NCI-H1436 (cell line): ENCODE measurements around the gene CNKSR3.
"Not testable (repeated sequence)": the region's sequence is repeated elsewhere in the genome, so short reads cannot be mapped to it uniquely, and the experiment has no call there.

Experiments
- DNase-seq: peaks from one replicate; lab custom pipeline; 2025; lab: John Stamatoyannopoulos, UW

Gene CNKSR3

GRCh38 chr6:154528310-154528915 is 17.9 kb upstream of the CNKSR3 start:
- DNase-seq: no peak

- no peak for DNase-seq
Observed at GRCh38 chr6:154526996-154527395, 16.5 kb upstream of the CNKSR3 start.

GRCh38 chr6:154522576-154522975 is 12.1 kb upstream of the CNKSR3 start:
- no peak for DNase-seq

- no peak for DNase-seq
Observed at GRCh38 chr6:154521412-154521811, 10.9 kb upstream of the CNKSR3 start.

- DNase-seq: no peak
Observed at GRCh38 chr6:154520280-154520679, 9.8 kb upstream of the CNKSR3 start.

- DNase-seq: no peak
Observed at GRCh38 chr6:154518396-154518795, 7.9 kb upstream of the CNKSR3 start.

GRCh38 chr6:154516276-154516675 is 5.8 kb upstream of the CNKSR3 start:
- no peak for DNase-seq

GRCh38 chr6:154515826-154516225 is 5.3 kb upstream of the CNKSR3 start:
- DNase-seq: no peak

- DNase-seq: not testable (repeated sequence)
Observed at GRCh38 chr6:154515076-154515475, 4.6 kb upstream of the CNKSR3 start.

GRCh38 chr6:154514481-154514880 is 4.0 kb upstream of the CNKSR3 start:
- DNase-seq: no peak

GRCh38 chr6:154513601-154514320 is 3.3 kb upstream of the CNKSR3 start:
- DNase-seq: no peak

GRCh38 chr6:154512201-154512600 is 1.7 kb upstream of the CNKSR3 start:
- DNase-seq: no peak

- peak; percentile 51 for DNase-seq
Observed at GRCh38 chr6:154511791-154512190, 1.3 kb upstream of the CNKSR3 start.

- DNase-seq: no peak
Observed at GRCh38 chr6:154509421-154510143, 903 bp downstream of the CNKSR3 start.

GRCh38 chr6:154508573-154509375 is 1.7 kb downstream of the CNKSR3 start:
- no peak for DNase-seq

GRCh38 chr6:154506991-154507898 is 3.2 kb downstream of the CNKSR3 start:
- DNase-seq: no peak

GRCh38 chr6:154506582-154506981 is 3.9 kb downstream of the CNKSR3 start:
- DNase-seq: no peak

GRCh38 chr6:154506108-154506507 is 4.4 kb downstream of the CNKSR3 start:
- DNase-seq: no peak

- DNase-seq: no peak
Observed at GRCh38 chr6:154504865-154505449, 5.5 kb downstream of the CNKSR3 start.

- DNase-seq: no peak
Observed at GRCh38 chr6:154504102-154504501, 6.4 kb downstream of the CNKSR3 start.

GRCh38 chr6:154503658-154504057 is 6.8 kb downstream of the CNKSR3 start:
- no peak for DNase-seq
